Neural cell (in vitro differentiated cells): ENCODE data around the gene TMOD2. TPM values are rescaled to one million over a fixed set of nuclear protein-coding genes. Genes with fewer than 3 reads are reported as not detected.

Source experiments
- H2AFZ ChIP-seq: fragments of 200-600, 300-800 bp; sonication (generic), shearing (Covaris generic); 2 replicates; pipeline ENCODE4 v1.6.0; 2014; ENCODE audit warnings: low read depth, mild to moderate bottlenecking, antibody characterized with exemption, low read length, moderate library complexity
- H3F3A ChIP-seq: fragments of 200-600 bp; shearing (Covaris generic); 2 replicates; pipeline ENCODE4 v1.6.1; 2016; ENCODE audit warnings: mild to moderate bottlenecking, moderate library complexity, mixed read lengths, antibody characterized with exemption, low read length; ENCODE audit not compliant: insufficient read depth, poor library complexity, severe bottlenecking
- H3K27ac ChIP-seq: fragments of 200-600, 300-800 bp; sonication (generic), shearing (Covaris generic); 2 replicates; pipeline ENCODE4 v1.5.1; 2014; ENCODE audit warnings: mild to moderate bottlenecking, low read length, moderate library complexity
- H3K27me3 ChIP-seq: fragments of 300-800, 200-600 bp; sonication (generic), shearing (Covaris generic); 2 replicates; pipeline ENCODE4 v1.6.0; 2014; ENCODE audit warnings: mild to moderate bottlenecking, low read depth, low read length, moderate library complexity; ENCODE audit not compliant: insufficient read depth
- H3K36me3 ChIP-seq: fragments of 300-800, 200-600 bp; sonication (generic), shearing (Covaris generic); 2 replicates; pipeline ENCODE4 v1.5.1; 2014; ENCODE audit warnings: mild to moderate bottlenecking, antibody characterized with exemption, low read length, moderate library complexity; ENCODE audit not compliant: insufficient read depth
- H3K4me2 ChIP-seq: fragments of 300-800, 200-600 bp; sonication (generic), shearing (Covaris generic); 2 replicates; pipeline ENCODE4 v1.6.0; 2014; ENCODE audit warnings: mild to moderate bottlenecking, low read length
- H3K4me3 ChIP-seq: fragments of 300-800, 200-600 bp; sonication (generic), shearing (Covaris generic); 2 replicates; pipeline ENCODE4 v1.5.1; 2014; ENCODE audit warnings: mild to moderate bottlenecking, low read length, moderate library complexity
- H3K79me2 ChIP-seq: fragments of 200-600 bp; shearing (Covaris generic); replicated peaks from 2 replicates; pipeline ENCODE4 v1.6.0; 2014; ENCODE audit warnings: mild to moderate bottlenecking, low read length, moderate library complexity; ENCODE audit not compliant: insufficient read depth
- H3K9ac ChIP-seq: fragments of 300-800, 200-600 bp; sonication (generic), shearing (Covaris generic); 2 replicates; pipeline ENCODE4 v1.6.1; 2016; ENCODE audit warnings: mild to moderate bottlenecking, low read length, mixed read lengths
- H3K9me2 ChIP-seq: fragments of 200-600 bp; shearing (Covaris generic); 2 replicates; pipeline ENCODE4 v1.6.1; 2016; ENCODE audit warnings: mild to moderate bottlenecking, low read length, mixed read lengths; ENCODE audit not compliant: insufficient read depth
- H3K9me3 ChIP-seq: fragments of 200-600, 300-800 bp; sonication (generic), shearing (Covaris generic); 2 replicates; pipeline ENCODE4 v1.6.1; 2016; ENCODE audit warnings: mild to moderate bottlenecking, mixed run types, low read length, moderate library complexity, mixed read lengths
- H4K20me1 ChIP-seq: fragments of 200-600 bp; shearing (Covaris generic); 2 replicates; pipeline ENCODE4 v1.6.1; 2016; ENCODE audit warnings: mild to moderate bottlenecking, mixed run types; ENCODE audit not compliant: insufficient read depth
- EP300 ChIP-seq: fragments of 450-650 bp; conservative IDR thresholded peaks from 2 replicates; pipeline ENCODE4 v1.6.1; 2014; ENCODE audit warnings: antibody characterized with exemption, mild to moderate bottlenecking, moderate library complexity; ENCODE audit not compliant: poor library complexity, severe bottlenecking
- EZH2 ChIP-seq: fragments of 200-600, 300-800 bp; shearing (Covaris generic), sonication (generic); IDR thresholded peaks from 2 replicates; pipeline ENCODE4 v1.6.1; 2014; ENCODE audit warnings: antibody characterized with exemption, low read length, borderline replicate concordance, mild to moderate bottlenecking; ENCODE audit not compliant: insufficient read depth, poor library complexity, severe bottlenecking
- MXI1 ChIP-seq: fragments of 450-650 bp; conservative IDR thresholded peaks from 2 replicates; pipeline ENCODE4 v1.6.1; 2014; ENCODE audit warnings: antibody characterized with exemption, mild to moderate bottlenecking; ENCODE audit not compliant: poor library complexity, severe bottlenecking
- POLR2AphosphoS5 ChIP-seq: IDR thresholded peaks from 2 replicates; pipeline ENCODE4 v1.6.1; 2012
- RAD21 ChIP-seq: fragments of 450-650 bp; conservative IDR thresholded peaks from 2 replicates; pipeline ENCODE4 v1.6.1; 2014; ENCODE audit warnings: antibody characterized with exemption, mild to moderate bottlenecking, moderate library complexity
- SMC3 ChIP-seq: fragments of 450-650 bp; conservative IDR thresholded peaks from 2 replicates; pipeline ENCODE4 v1.6.1; 2014; ENCODE audit warnings: antibody characterized with exemption, mild to moderate bottlenecking, moderate library complexity; ENCODE audit not compliant: poor library complexity
- TAF1 ChIP-seq: IDR thresholded peaks from 2 replicates; pipeline ENCODE4 v1.6.1; 2012; ENCODE audit warnings: low read depth
- polyA minus RNA-seq: library from RNA; depleted of rRNA, polyadenylated mRNA; stranded (reverse); fragments of >200 nt; gene quantifications from 2 replicates; pipeline ENCODE4 v1.2.3, GENCODE V29; 2014
- polyA plus RNA-seq: library from polyadenylated mRNA; depleted of rRNA; stranded (reverse); fragments of >200 nt; gene quantifications from 2 replicates; pipeline ENCODE4 v1.2.3, GENCODE V29; 2014
- TF ChIP-seq, protein P1 (sequence below): fragments of 450-650 bp; IDR thresholded peaks from 2 replicates; pipeline ENCODE4 v1.5.1; 2014; ENCODE audit warnings: antibody characterized with exemption, mild to moderate bottlenecking, moderate library complexity; ENCODE audit not compliant: poor library complexity, severe bottlenecking
- TF ChIP-seq, protein P2 (sequence below): IDR thresholded peaks from 2 replicates; pipeline ENCODE4 v1.6.1; 2012; ENCODE audit warnings: borderline replicate concordance

TMOD2 gene
- 79.9 and 80.3 TPM in 2 replicates for polyA plus RNA-seq
- polyA minus RNA-seq = 175 and 209 TPM in 2 replicates

DNA sequence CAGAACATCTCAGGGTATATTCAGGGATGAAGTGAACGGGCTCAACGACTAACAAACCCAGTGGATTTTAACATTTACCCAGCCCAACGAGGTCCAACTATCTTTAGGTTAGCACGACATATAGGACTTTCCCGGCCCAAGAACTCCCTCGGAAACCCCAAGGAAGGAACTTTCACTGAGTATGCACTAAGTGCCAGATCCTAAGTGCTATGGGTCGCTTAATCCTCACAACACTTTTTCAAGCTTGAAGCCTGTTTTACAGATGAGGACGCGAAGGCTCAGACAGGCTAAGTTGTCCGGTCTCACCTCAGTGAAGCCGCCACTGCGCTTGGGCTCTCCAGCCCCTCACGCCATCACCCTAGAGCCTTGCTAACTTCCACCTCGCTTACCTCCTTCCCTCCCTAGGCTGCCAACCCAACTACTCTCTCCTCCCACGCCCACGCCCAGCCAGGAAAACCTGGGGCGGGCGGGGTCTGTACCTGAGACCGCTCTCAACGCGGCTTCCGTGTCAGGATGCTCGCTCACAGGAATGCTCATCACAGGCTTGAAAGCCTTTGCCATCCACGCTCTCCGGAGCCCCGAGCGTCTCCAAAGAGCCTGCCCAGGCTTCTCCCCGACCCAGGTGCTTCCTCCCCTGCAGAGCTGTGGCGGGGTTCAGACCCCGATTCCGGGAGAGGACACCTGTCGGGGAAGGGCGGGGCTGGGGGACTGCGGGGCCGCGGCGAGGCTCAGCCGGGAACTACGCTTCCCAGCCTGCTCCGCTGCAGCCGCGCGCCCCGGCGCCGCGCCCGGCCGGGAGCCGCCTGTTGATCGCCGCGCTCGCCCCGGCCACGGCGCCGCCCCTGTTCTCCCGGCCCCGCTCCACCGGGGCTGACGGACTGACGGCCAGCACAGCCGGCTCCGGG is at the start of gene TMOD2:
TSS of gene TMOD2 (plus strand) at position 806 of the 905 bp plus-strand sequence. CDS start 14,845 bp downstream, outside the sequence.
- Histone ChIP-seq H3K27ac (peak within 1 kb of the TSS; percentile 64), H3K4me2 (peak within 1 kb of the TSS; percentile 99), H3K27me3 (peaks cover 31% of the 10 kb centered on the region), H3K79me2 (peaks cover 25% of the 10 kb centered on the region), H3F3A (no peaks in the 10 kb centered on the region), H3K9ac (peak within 1 kb of the TSS; percentile 80), H2AFZ (peak within 1 kb of the TSS; percentile 57), H3K9me3 (no peaks in the 10 kb centered on the region), H3K4me3 (peak within 1 kb of the TSS; percentile 86), H4K20me1 (no peaks in the 10 kb centered on the region), H3K9me2 (no peaks in the 10 kb centered on the region), H3K36me3 (no peaks in the 10 kb centered on the region)
- TF ChIP-seq TAF1 = no peak
- TF ChIP-seq RAD21 = no peak
- TF ChIP-seq SMC3 = no peak
- no peak for TF ChIP-seq EP300
- TF ChIP-seq, protein P1, sequence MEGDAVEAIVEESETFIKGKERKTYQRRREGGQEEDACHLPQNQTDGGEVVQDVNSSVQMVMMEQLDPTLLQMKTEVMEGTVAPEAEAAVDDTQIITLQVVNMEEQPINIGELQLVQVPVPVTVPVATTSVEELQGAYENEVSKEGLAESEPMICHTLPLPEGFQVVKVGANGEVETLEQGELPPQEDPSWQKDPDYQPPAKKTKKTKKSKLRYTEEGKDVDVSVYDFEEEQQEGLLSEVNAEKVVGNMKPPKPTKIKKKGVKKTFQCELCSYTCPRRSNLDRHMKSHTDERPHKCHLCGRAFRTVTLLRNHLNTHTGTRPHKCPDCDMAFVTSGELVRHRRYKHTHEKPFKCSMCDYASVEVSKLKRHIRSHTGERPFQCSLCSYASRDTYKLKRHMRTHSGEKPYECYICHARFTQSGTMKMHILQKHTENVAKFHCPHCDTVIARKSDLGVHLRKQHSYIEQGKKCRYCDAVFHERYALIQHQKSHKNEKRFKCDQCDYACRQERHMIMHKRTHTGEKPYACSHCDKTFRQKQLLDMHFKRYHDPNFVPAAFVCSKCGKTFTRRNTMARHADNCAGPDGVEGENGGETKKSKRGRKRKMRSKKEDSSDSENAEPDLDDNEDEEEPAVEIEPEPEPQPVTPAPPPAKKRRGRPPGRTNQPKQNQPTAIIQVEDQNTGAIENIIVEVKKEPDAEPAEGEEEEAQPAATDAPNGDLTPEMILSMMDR = no peak
- TF ChIP-seq, protein P2, sequence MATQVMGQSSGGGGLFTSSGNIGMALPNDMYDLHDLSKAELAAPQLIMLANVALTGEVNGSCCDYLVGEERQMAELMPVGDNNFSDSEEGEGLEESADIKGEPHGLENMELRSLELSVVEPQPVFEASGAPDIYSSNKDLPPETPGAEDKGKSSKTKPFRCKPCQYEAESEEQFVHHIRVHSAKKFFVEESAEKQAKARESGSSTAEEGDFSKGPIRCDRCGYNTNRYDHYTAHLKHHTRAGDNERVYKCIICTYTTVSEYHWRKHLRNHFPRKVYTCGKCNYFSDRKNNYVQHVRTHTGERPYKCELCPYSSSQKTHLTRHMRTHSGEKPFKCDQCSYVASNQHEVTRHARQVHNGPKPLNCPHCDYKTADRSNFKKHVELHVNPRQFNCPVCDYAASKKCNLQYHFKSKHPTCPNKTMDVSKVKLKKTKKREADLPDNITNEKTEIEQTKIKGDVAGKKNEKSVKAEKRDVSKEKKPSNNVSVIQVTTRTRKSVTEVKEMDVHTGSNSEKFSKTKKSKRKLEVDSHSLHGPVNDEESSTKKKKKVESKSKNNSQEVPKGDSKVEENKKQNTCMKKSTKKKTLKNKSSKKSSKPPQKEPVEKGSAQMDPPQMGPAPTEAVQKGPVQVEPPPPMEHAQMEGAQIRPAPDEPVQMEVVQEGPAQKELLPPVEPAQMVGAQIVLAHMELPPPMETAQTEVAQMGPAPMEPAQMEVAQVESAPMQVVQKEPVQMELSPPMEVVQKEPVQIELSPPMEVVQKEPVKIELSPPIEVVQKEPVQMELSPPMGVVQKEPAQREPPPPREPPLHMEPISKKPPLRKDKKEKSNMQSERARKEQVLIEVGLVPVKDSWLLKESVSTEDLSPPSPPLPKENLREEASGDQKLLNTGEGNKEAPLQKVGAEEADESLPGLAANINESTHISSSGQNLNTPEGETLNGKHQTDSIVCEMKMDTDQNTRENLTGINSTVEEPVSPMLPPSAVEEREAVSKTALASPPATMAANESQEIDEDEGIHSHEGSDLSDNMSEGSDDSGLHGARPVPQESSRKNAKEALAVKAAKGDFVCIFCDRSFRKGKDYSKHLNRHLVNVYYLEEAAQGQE = peak; percentile 16
- peak; percentile 45 for TF ChIP-seq MXI1
- peak; percentile 68 for TF ChIP-seq POLR2AphosphoS5
- no peak for TF ChIP-seq EZH2

DNA sequence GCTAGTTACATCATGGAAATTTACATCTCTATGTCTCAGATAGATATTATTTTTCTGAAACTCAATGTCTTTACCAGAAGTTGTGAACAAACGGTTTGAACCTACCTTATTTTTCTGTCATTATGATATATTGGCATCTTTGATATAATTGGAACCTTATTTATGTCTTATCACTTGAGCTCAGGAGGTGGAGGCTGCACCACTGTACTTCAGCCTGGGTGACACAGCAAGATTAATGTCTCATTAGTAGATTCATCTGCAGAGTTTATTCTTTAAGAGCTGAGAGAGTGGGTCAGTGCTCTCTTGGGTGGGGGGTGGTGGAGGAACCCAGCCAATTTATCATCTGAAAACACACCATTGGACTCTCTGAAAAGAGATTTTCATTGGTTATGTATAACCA is 48.7 kb upstream of the TMOD2 start:
- Histone ChIP-seq H3K36me3 (peaks cover 23% of the 10 kb centered on the region), H3K27ac (no peak overlapping the region)
- no peak for TF ChIP-seq RAD21
- TF ChIP-seq, protein P1 = no peak
- TF ChIP-seq MXI1 = no peak
- TF ChIP-seq, protein P2 = no peak
- TF ChIP-seq POLR2AphosphoS5 = no peak

More for the DNA sequence above, 48.7 kb upstream of the TMOD2 start:
- no peak overlapping the region for H3K9ac ChIP-seq
- no peak overlapping the region for H3K4me3 ChIP-seq
- no peaks in the 10 kb centered on the region for H3K9me3 ChIP-seq
- no peak overlapping the region for H2AFZ ChIP-seq
- no peaks in the 10 kb centered on the region for H3K27me3 ChIP-seq
- no peaks in the 10 kb centered on the region for H4K20me1 ChIP-seq
- no peak overlapping the region for H3K4me2 ChIP-seq
- no peaks in the 10 kb centered on the region for H3F3A ChIP-seq
- H3K79me2 ChIP-seq = no peaks in the 10 kb centered on the region
- H3K9me2 ChIP-seq = no peaks in the 10 kb centered on the region
